Gastroesophageal sphincter (tissue), 3 donors: ENCODE results near the gene ENOX1.

Experiments
- CTCF ChIP-seq, 4 experiments: fragments of 200-600 bp in 2 of 4; fragments of 450-650 bp in 2 of 4; sonication (generic) in 1 of 4; IDR thresholded peaks; one replicate each; pipeline ENCODE4 v1.5.1; 2017 to 2019; ENCODE audit warnings: antibody characterized with exemption in 4 of 4, mild to moderate bottlenecking in 2 of 4, moderate library complexity in 2 of 4
- EP300 ChIP-seq: sonication (generic); formaldehyde crosslinking; IDR thresholded peaks from one replicate; pipeline ENCODE4 v1.6.1; 2017; ENCODE audit warnings: antibody characterized with exemption, mild to moderate bottlenecking
- POLR2A ChIP-seq, 2 donors: fragments of 450-650 bp; IDR thresholded peaks; one replicate each; pipeline ENCODE4 v1.6.1; 2017; ENCODE audit warnings: antibody characterized with exemption in 2 of 2, mild to moderate bottlenecking in 2 of 2, moderate library complexity in 1 of 2
- POLR2AphosphoS5 ChIP-seq: sonication (generic); formaldehyde crosslinking; IDR thresholded peaks from one replicate; pipeline ENCODE4 v1.6.1; 2017; ENCODE audit warnings: antibody characterized with exemption

DNA sequence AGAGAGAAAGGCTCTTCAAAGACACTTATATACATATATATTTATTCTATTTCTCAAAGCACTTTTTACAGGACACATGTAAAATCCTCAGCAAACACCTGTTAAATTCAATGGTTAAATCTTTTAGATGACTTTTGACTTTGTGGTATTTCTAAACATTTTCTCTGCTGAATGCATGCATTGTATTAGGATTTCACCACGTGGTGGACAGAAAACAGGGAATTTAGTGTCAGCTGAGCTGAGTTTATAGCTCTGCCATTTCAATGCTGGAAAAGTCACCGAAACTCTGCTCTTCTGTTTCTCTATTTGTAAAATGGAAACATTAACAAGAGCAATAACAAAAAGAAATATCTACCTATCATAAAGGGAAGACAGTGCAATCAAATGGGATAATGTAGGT lies 375.6 kb downstream of the ENOX1 start:
- TF ChIP-seq CTCF (IDR thresholded peaks at IDR 0.05) (no peak), POLR2AphosphoS5 (no peak), EP300 (no peak), POLR2A (IDR thresholded peaks at IDR 0.05) (no peak)
